OCI-LY1 (cell line): ENCODE measurements around the gene DRICH1.

Experiments
- EZH2 ChIP-seq: fragments of 200-600 bp; sonication (generic), shearing (Covaris generic); IDR thresholded peaks from 2 replicates; pipeline ENCODE4 v1.8.0; 2017; ENCODE audit warnings: borderline replicate concordance, mixed run types, mild to moderate bottlenecking, antibody characterized with exemption, low read length, moderate library complexity, mixed read lengths
- TF ChIP-seq, protein P1 (sequence below): fragments of 200-600 bp; sonication (generic), shearing (Covaris generic); IDR thresholded peaks from 2 replicates; pipeline ENCODE4 v1.5.1; 2017; ENCODE audit warnings: mild to moderate bottlenecking, antibody characterized with exemption, low read length, moderate library complexity, mixed read lengths

DNA sequence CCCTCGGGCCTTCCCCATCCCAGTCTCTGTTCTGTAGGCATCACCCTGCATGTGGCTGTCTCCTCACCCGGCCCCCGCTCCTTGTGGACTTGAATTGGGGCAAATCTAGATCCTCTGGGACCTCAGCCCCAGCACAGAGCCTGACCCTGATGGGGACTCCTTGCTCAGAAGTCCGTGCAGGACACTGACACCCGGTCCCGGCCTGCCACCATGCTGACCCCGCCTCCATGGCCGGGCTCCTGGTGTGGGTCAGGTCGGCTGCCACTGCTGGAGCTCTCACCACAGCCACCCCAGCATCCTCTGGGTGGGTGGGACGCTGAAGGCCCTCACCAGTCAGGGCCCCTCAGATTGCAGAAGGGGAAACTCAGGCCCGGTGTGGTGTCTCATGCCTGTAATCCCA is 53.8 kb downstream of the DRICH1 start:
- TF ChIP-seq, protein P1, sequence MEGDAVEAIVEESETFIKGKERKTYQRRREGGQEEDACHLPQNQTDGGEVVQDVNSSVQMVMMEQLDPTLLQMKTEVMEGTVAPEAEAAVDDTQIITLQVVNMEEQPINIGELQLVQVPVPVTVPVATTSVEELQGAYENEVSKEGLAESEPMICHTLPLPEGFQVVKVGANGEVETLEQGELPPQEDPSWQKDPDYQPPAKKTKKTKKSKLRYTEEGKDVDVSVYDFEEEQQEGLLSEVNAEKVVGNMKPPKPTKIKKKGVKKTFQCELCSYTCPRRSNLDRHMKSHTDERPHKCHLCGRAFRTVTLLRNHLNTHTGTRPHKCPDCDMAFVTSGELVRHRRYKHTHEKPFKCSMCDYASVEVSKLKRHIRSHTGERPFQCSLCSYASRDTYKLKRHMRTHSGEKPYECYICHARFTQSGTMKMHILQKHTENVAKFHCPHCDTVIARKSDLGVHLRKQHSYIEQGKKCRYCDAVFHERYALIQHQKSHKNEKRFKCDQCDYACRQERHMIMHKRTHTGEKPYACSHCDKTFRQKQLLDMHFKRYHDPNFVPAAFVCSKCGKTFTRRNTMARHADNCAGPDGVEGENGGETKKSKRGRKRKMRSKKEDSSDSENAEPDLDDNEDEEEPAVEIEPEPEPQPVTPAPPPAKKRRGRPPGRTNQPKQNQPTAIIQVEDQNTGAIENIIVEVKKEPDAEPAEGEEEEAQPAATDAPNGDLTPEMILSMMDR = no peak
- no peak for TF ChIP-seq EZH2
